Activated CD8-positive, alpha-beta T cell treated with anti-CD3 and anti-CD28 coated beads for 36 hours (primary cell): ENCODE measurements around the gene SRRM1. TPM values are rescaled to one million over a fixed set of nuclear protein-coding genes. Genes with fewer than 3 reads are reported as not detected.
"Not testable (repeated sequence)": the region's sequence is repeated elsewhere in the genome, so short reads cannot be mapped to it uniquely, and the experiment has no call there.

ENCODE experiments used
- ATAC-seq: fragments of 200-7000 bp; cut with Tn5 transposase; one replicate; pipeline ENCODE4 v1.10.0; 2021; ENCODE audit warnings: mild to moderate bottlenecking, moderate library complexity
- CTCF ChIA-PET: fragments of 350-600 bp; sonication (Branson Sonifier 250); formaldehyde crosslinking; loops from one replicate; lab custom pipeline; 2021; ENCODE audit warnings: antibody characterized with exemption; lab: Charles Lee
- POLR2A ChIA-PET: fragments of 350-600 bp; sonication (Branson Sonifier 250); formaldehyde crosslinking; loops from one replicate; lab custom pipeline; 2021; ENCODE audit warnings: antibody characterized with exemption; lab: Charles Lee
- DNase-seq: peaks from one replicate; pipeline ENCODE4 v3.0.0-alpha.2; 2020
- H3K27ac Mint-ChIP-seq: one replicate; pipeline ENCODE4 v1.8.0; 2021; ENCODE audit warnings: mild to moderate bottlenecking, mixed read lengths
- H3K27me3 Mint-ChIP-seq: one replicate; pipeline ENCODE4 v1.8.0; 2021; ENCODE audit warnings: mixed read lengths
- H3K36me3 Mint-ChIP-seq: one replicate; pipeline ENCODE4 v1.8.0; 2021; ENCODE audit warnings: low read depth, mixed read lengths
- H3K4me1 Mint-ChIP-seq: one replicate; pipeline ENCODE4 v1.8.0; 2021; ENCODE audit warnings: low read depth, mixed read lengths
- H3K4me3 Mint-ChIP-seq: one replicate; pipeline ENCODE4 v1.8.0; 2021; ENCODE audit warnings: mild to moderate bottlenecking, moderate library complexity, mixed read lengths
- H3K9me3 Mint-ChIP-seq: one replicate; pipeline ENCODE4 v1.8.0; 2021; ENCODE audit warnings: mixed read lengths
- intact Hi-C: fragments of 100-400 bp; cut with micrococcal nuclease; formaldehyde crosslinking; loops from one replicate; pipeline ENCODE4 v1.10.0; 2022
- total RNA-seq, 2 experiments: library from RNA; stranded (reverse); gene quantifications; one replicate each; pipeline ENCODE4 v1.2.3, GENCODE V29; 2021
- TF ChIP-seq, protein P1 (sequence below): fragments of 200-600 bp; IDR thresholded peaks from one replicate; pipeline ENCODE4 v1.8.0; 2022; ENCODE audit warnings: antibody characterized with exemption, mild to moderate bottlenecking

The SRRM1 gene
- total RNA-seq, 2 experiments from 2014 or later = 256 to 263 TPM

GRCh38 chr1:24721533-24721932, 78.4 kb downstream of the SRRM1 start:
- Mint-ChIP-seq H3K27ac (no peak overlapping the region), H3K4me3 (no peak overlapping the region), H3K27me3 (no peaks in the 10 kb centered on the region), H3K9me3 (no peaks in the 10 kb centered on the region), H3K4me1 (peaks cover 4% of the 10 kb centered on the region), H3K36me3 (no peaks in the 10 kb centered on the region)
- TF ChIP-seq, protein P1, sequence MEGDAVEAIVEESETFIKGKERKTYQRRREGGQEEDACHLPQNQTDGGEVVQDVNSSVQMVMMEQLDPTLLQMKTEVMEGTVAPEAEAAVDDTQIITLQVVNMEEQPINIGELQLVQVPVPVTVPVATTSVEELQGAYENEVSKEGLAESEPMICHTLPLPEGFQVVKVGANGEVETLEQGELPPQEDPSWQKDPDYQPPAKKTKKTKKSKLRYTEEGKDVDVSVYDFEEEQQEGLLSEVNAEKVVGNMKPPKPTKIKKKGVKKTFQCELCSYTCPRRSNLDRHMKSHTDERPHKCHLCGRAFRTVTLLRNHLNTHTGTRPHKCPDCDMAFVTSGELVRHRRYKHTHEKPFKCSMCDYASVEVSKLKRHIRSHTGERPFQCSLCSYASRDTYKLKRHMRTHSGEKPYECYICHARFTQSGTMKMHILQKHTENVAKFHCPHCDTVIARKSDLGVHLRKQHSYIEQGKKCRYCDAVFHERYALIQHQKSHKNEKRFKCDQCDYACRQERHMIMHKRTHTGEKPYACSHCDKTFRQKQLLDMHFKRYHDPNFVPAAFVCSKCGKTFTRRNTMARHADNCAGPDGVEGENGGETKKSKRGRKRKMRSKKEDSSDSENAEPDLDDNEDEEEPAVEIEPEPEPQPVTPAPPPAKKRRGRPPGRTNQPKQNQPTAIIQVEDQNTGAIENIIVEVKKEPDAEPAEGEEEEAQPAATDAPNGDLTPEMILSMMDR = no peak
- no peak for ATAC-seq
- intact Hi-C loops = no loop called here
- ChIA-PET CTCF (interaction anchor here (1.0 to 1.4 kb wide), 4 partner anchors 23 to 114 kb away, joined by 3 to 4 read pairs (median 4); partner anchors contain the start of gene CLIC4), POLR2A (no interaction called here)
- DNase-seq = no peak

- H3K27me3 Mint-ChIP-seq, H3K36me3 Mint-ChIP-seq, H3K9me3 Mint-ChIP-seq, H3K27ac Mint-ChIP-seq, H3K4me1 Mint-ChIP-seq, intact Hi-C loops, POLR2A ChIA-PET: not testable (repeated sequence)
- ATAC-seq = peak; percentile 39
- DNase-seq = peak; percentile 41
- H3K4me3 Mint-ChIP-seq = peak overlapping the region; percentile 60
- CTCF ChIA-PET = interaction anchor here (1.0 to 1.4 kb wide), 5 partner anchors 23 to 113 kb away, joined by 3 to 4 read pairs (median 3); partner anchors contain the start of gene CLIC4
Measured at GRCh38 chr1:24722073-24723035, 79.3 kb downstream of the SRRM1 start.

Other genes with a start within 250 kb of the SRRM1 start
- 1 to 10 TPM; 5.6 to 6.3 TPM for gene STPG1, start 229.5 kb upstream of the SRRM1 start, total RNA-seq
- 10 to 100 TPM; 33.2 to 33.3 TPM for gene NIPAL3, start 227.5 kb upstream of the SRRM1 start, total RNA-seq
- gene RCAN3, start 140.5 kb upstream of the SRRM1 start, total RNA-seq = 10 to 100 TPM; 55.3 to 56.8 TPM
- under 1 TPM; 0.11 to 0.20 TPM for gene NCMAP, start 87.2 kb upstream of the SRRM1 start, total RNA-seq
- gene CLIC4, start 102.1 kb downstream of the SRRM1 start, total RNA-seq = 10 to 100 TPM; 19.7 to 21.8 TPM